Stimulated activated CD4-positive, alpha-beta T cell treated with anti-CD3 and anti-CD28 coated beads, Interleukin-15, amount 100 ng/mL, for 48 hours (primary cell): ENCODE measurements around the gene P2RX1.
"Not testable (repeated sequence)": the region's sequence is repeated elsewhere in the genome, so short reads cannot be mapped to it uniquely, and the experiment has no call there.

Experiments
- DNase-seq, 2 donors: peaks; one replicate each; pipeline ENCODE4 v3.0.0-alpha.2; 2020; ENCODE audit warnings: low read depth in 2 of 2

Gene P2RX1

GRCh38 chr17:3857261-3858105 is 58.8 kb downstream of the P2RX1 start:
- DNase-seq = no peak

GRCh38 chr17:3854204-3854603 is 62.1 kb downstream of the P2RX1 start:
- not testable (repeated sequence) for DNase-seq

DNA sequence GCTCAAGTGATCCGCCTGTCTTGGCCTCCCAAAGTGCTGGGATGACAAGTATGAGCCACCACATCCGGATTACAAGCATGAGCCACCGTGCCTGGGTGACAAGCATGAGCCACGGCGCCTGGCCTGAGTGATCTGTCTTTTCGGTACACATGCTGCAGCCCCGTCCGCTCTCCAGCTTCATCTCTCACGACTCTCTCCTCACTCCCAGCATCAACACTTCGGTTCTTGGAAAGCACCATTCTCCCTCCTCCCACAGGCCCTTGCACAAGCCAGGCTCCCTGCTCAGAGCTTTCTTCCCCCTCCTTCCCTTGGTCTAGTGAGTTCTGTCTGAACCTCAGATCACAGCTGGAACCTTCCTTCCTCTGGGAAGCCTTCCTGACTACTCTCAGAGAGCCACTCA is 63.7 kb downstream of the P2RX1 start:
- DNase-seq = no peak

- DNase-seq = no peak
These were observed 64.7 kb downstream of the P2RX1 start for GRCh38 chr17:3851461-3852100.

- DNase-seq = no peak
These were observed 67.9 kb downstream of the P2RX1 start for GRCh38 chr17:3848229-3848835.

DNA sequence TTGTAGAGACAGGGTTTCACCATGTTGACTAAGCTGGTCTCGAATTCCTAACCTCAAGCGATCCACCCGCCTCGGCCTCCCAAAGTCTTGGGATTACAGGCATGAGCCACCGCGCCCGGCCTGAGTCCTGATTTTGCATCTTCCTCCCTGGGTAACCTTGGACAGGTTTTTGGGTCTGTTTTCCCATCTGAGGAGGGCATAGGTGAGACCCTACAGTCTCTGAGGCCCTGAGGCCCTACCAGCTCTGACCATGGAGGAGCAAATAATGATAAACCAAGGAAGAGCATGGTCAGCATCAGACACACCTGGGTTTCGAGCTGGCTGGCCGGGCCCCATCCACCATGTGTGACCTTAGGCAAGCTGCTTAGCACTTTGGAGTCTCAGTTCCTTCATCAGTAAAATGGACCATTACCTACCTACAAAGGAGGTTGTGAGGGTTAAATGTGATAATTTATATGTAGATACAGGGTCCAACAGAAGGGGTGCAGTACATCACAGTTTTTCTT is 69.0 kb downstream of the P2RX1 start:
- DNase-seq = no peak
